Activated B cell treated with CpG ODN at 0.5 μM for 24 hours (primary cell): ENCODE measurements around the gene SNRNP25. TPM values are rescaled to one million over a fixed set of nuclear protein-coding genes. Genes with fewer than 3 reads are reported as not detected.
"Not testable (repeated sequence)": the region's sequence is repeated elsewhere in the genome, so short reads cannot be mapped to it uniquely, and the experiment has no call there.

Experiments used
- ATAC-seq: fragments of 200-7000 bp; cut with Tn5 transposase; one replicate; pipeline ENCODE4 v1.10.0; 2021; ENCODE audit warnings: low read depth, mild to moderate bottlenecking, moderate library complexity
- CTCF ChIA-PET: fragments of 350-600 bp; sonication (Branson Sonifier 250); formaldehyde crosslinking; loops from one replicate; lab custom pipeline; 2021; ENCODE audit warnings: antibody characterized with exemption; lab: Charles Lee
- POLR2A ChIA-PET: fragments of 350-600 bp; sonication (Branson Sonifier 250); formaldehyde crosslinking; loops from one replicate; lab custom pipeline; 2021; ENCODE audit warnings: antibody characterized with exemption; lab: Charles Lee
- DNase-seq: peaks from one replicate; pipeline ENCODE4 v3.0.0; 2022
- H3K27ac Mint-ChIP-seq: one replicate; pipeline ENCODE4 v1.8.0; 2020; ENCODE audit warnings: mixed read lengths
- H3K27me3 Mint-ChIP-seq: one replicate; pipeline ENCODE4 v1.8.0; 2021; ENCODE audit warnings: mixed read lengths
- H3K36me3 Mint-ChIP-seq: one replicate; pipeline ENCODE4 v1.8.0; 2021; ENCODE audit warnings: low read depth, mixed read lengths
- H3K4me1 Mint-ChIP-seq: one replicate; pipeline ENCODE4 v1.8.0; 2021; ENCODE audit warnings: mixed read lengths
- H3K4me3 Mint-ChIP-seq: one replicate; pipeline ENCODE4 v1.8.0; 2020; ENCODE audit warnings: mild to moderate bottlenecking, mixed read lengths
- H3K9me3 Mint-ChIP-seq: one replicate; pipeline ENCODE4 v1.8.0; 2020; ENCODE audit warnings: mixed read lengths
- intact Hi-C: fragments of 100-400 bp; cut with micrococcal nuclease; formaldehyde crosslinking; loops from one replicate; pipeline ENCODE4 v1.15.1; 2024
- total RNA-seq: library from RNA; stranded (reverse); gene quantifications from 2 replicates; pipeline ENCODE4 v1.2.3, GENCODE V29; 2022
- TF ChIP-seq, protein P1 (sequence below): fragments of 200-600 bp; IDR thresholded peaks from one replicate; pipeline ENCODE4 v1.8.0; 2022; ENCODE audit warnings: antibody characterized with exemption, mild to moderate bottlenecking

SNRNP25 gene
- total RNA-seq, 1 donor from 2014 or later, result 34.9 TPM

DNA sequence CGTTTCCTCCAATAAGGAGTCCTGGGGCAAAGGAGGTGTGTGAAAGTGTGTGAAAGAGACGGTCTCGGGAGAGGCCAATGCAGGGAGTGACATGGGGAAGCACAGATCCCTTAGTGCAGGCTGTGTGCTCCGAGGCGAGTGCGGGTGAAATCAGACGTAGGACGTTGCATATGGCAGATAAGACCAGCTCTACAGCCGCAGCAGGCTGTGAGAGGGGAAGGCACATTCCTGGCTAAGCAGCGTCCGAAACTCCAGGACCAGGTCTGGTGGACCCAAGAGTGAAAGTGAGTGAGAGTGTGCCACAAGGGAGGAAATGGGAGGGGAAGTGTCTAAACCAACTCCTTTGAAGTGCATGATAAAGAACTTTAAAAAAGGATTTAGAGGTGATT is 11.6 kb upstream of the SNRNP25 start:
- Mint-ChIP-seq H3K4me3 (no peak overlapping the region), H3K9me3 (no peaks in the 10 kb centered on the region), H3K27me3 (no peaks in the 10 kb centered on the region), H3K36me3 (peaks cover 48% of the 10 kb centered on the region), H3K4me1 (peaks cover 36% of the 10 kb centered on the region), H3K27ac (peak overlapping the region; percentile 43)
- CTCF ChIA-PET, result no interaction called here
- ATAC-seq (no peak), DNase-seq (no peak)
- POLR2A ChIA-PET, result no interaction called here
- intact Hi-C loops, result no loop called here
- TF ChIP-seq, protein P1, sequence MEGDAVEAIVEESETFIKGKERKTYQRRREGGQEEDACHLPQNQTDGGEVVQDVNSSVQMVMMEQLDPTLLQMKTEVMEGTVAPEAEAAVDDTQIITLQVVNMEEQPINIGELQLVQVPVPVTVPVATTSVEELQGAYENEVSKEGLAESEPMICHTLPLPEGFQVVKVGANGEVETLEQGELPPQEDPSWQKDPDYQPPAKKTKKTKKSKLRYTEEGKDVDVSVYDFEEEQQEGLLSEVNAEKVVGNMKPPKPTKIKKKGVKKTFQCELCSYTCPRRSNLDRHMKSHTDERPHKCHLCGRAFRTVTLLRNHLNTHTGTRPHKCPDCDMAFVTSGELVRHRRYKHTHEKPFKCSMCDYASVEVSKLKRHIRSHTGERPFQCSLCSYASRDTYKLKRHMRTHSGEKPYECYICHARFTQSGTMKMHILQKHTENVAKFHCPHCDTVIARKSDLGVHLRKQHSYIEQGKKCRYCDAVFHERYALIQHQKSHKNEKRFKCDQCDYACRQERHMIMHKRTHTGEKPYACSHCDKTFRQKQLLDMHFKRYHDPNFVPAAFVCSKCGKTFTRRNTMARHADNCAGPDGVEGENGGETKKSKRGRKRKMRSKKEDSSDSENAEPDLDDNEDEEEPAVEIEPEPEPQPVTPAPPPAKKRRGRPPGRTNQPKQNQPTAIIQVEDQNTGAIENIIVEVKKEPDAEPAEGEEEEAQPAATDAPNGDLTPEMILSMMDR, result no peak

- H3K27ac Mint-ChIP-seq, result no peak overlapping the region
- TF ChIP-seq, protein P1, result no peak
- H3K27me3 Mint-ChIP-seq, result no peaks in the 10 kb centered on the region
- DNase-seq (no peak), ATAC-seq (no peak)
- intact Hi-C loops, result no loop called here
- peaks cover 30% of the 10 kb centered on the region for H3K4me1 Mint-ChIP-seq
- ChIA-PET CTCF (no interaction called here), POLR2A (no interaction called here)
- no peak overlapping the region for H3K4me3 Mint-ChIP-seq
- peaks cover 53% of the 10 kb centered on the region for H3K36me3 Mint-ChIP-seq
- H3K9me3 Mint-ChIP-seq, result no peaks in the 10 kb centered on the region
Measured at GRCh38 chr16:42691-43090, 10.9 kb upstream of the SNRNP25 start.

DNA sequence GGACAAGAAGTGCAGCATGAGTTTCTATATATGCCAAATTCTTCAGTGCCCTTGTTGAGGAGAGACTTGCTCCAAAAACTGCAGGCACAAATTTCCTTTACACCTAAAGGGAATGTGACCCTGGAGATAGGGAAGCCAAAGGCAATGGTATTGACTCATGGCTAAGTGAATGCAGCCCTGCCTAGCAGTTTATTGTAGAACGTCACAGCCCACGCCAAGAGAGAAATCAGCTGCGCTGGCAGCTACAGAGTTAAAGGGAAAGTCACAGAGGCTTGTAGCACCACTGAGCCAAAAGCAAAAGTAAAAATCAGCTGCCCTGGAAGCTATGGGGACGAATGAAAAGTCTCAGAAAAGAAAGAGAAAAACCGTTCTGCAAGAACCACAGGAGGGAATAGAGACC is 10.3 kb upstream of the SNRNP25 start:
- ATAC-seq (no peak), DNase-seq (no peak)
- TF ChIP-seq, protein P1, result no peak
- no peak overlapping the region for H3K27ac Mint-ChIP-seq
- CTCF ChIA-PET, result no interaction called here
- H3K4me1 Mint-ChIP-seq, result peaks cover 24% of the 10 kb centered on the region
- H3K9me3 Mint-ChIP-seq, result no peaks in the 10 kb centered on the region
- POLR2A ChIA-PET, result interaction anchor here (2.4 kb wide), 1 partner anchor 10 kb away, joined by 15 read pairs; the partner anchor contains the start of genes POLR3K and SNRNP25
- intact Hi-C loops, result no loop called here
- H3K4me3 Mint-ChIP-seq, result no peak overlapping the region
- peaks cover 56% of the 10 kb centered on the region for H3K36me3 Mint-ChIP-seq
- H3K27me3 Mint-ChIP-seq, result no peaks in the 10 kb centered on the region

DNA sequence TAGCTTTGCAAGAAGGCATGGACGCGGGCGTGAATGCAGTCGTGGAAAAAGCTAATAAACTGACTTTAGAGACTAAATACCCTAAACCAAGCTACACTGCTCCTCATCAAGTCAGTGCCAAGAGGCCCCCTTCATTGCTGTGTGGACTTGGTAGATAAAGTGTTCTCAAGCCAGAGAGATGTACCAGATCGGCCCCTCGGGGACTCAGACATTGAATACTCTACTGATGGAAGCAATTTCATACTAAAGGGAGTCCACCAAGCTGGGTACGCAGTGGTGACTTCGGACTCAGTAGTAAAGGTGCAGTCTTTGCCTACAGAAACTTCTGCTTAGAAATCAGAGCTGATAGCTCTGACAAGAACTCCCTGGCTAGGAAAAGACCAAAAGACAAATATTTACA is 9.0 kb upstream of the SNRNP25 start:
- TF ChIP-seq, protein P1, result no peak
- no peak for DNase-seq
- peaks cover 10% of the 10 kb centered on the region for H3K4me1 Mint-ChIP-seq
- H3K36me3 Mint-ChIP-seq, result peaks cover 62% of the 10 kb centered on the region
- intact Hi-C loops, result no loop called here
- ChIA-PET POLR2A (interaction anchor here (2.4 kb wide), 1 partner anchor 9 kb away, joined by 15 read pairs; the partner anchor contains the start of genes POLR3K and SNRNP25), CTCF (no interaction called here)
- no peaks in the 10 kb centered on the region for H3K27me3 Mint-ChIP-seq
- ATAC-seq, result no peak
- H3K9me3 Mint-ChIP-seq, result no peaks in the 10 kb centered on the region
- H3K4me3 Mint-ChIP-seq, result no peak overlapping the region
- no peak overlapping the region for H3K27ac Mint-ChIP-seq

DNA sequence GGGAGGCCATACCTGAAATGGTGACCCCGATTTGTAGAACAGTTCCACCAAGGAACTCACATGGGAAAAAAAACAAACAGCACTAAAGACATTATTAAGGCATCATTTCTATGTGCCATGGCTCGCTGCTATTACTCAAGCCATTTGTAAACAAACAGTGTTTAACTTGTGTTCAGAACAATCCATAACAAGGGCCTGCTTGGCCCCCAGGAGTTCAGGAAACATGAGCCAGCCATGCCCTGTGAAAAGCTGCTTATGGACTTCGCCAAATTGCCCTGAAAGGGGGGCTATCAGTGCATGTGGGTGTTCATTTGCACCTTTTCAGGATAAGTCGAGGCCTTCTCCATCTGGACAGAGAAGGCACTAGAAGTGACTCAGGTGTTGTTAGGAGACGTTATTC is 8.2 kb upstream of the SNRNP25 start:
- no peak for DNase-seq
- Mint-ChIP-seq H3K36me3 (peaks cover 68% of the 10 kb centered on the region), H3K4me3 (no peak overlapping the region), H3K27ac (no peak overlapping the region), H3K27me3 (no peaks in the 10 kb centered on the region), H3K4me1 (peaks cover 5% of the 10 kb centered on the region), H3K9me3 (no peaks in the 10 kb centered on the region)
- no peak for ATAC-seq
- POLR2A ChIA-PET, result interaction anchor here (2.4 kb wide), 1 partner anchor 8 kb away, joined by 15 read pairs; the partner anchor contains the start of genes POLR3K and SNRNP25
- TF ChIP-seq, protein P1, result no peak
- intact Hi-C loops, result no loop called here
- CTCF ChIA-PET, result no interaction called here

- H3K27ac Mint-ChIP-seq, ATAC-seq, H3K9me3 Mint-ChIP-seq, intact Hi-C loops, CTCF ChIA-PET, H3K27me3 Mint-ChIP-seq, DNase-seq, H3K4me3 Mint-ChIP-seq, POLR2A ChIA-PET: not testable (repeated sequence)
- Mint-ChIP-seq H3K36me3 (peaks cover 76% of the 10 kb centered on the region), H3K4me1 (peaks cover 15% of the 10 kb centered on the region)
Measured at GRCh38 chr16:46510-46909, 7.1 kb upstream of the SNRNP25 start.
